ENCODE results near the gene KCNMB2.
"Not testable (repeated sequence)": the region's sequence is repeated elsewhere in the genome, so short reads cannot be mapped to it uniquely, and the experiment has no call there.

Gene KCNMB2

GRCh38 chr3:178808748-178809147 lies 272.5 kb downstream of the KCNMB2 start:
- DNase-seq (ENCODE audit: low read depth in 3 of 3), result no peak

GRCh38 chr3:178810181-178810580 lies 273.9 kb downstream of the KCNMB2 start:
- no peak for DNase-seq (ENCODE audit: low read depth in 3 of 3)

- no peak for DNase-seq (ENCODE audit: low read depth in 3 of 3)
These were observed 286.5 kb downstream of the KCNMB2 start for GRCh38 chr3:178822722-178823121.

- no peak for DNase-seq (ENCODE audit: low read depth in 3 of 3)
These were observed 286.9 kb downstream of the KCNMB2 start for GRCh38 chr3:178823150-178823549.

- DNase-seq (ENCODE audit: low read depth in 3 of 3), result no peak
These were observed 287.5 kb downstream of the KCNMB2 start for GRCh38 chr3:178823591-178824246.

- DNase-seq (ENCODE audit: low read depth in 3 of 3), result no peak
These were observed 290.3 kb downstream of the KCNMB2 start for GRCh38 chr3:178826435-178827123.

GRCh38 chr3:178827285-178827856 lies 291.1 kb downstream of the KCNMB2 start:
- DNase-seq (ENCODE audit: low read depth in 3 of 3), result no peak

- DNase-seq (ENCODE audit: low read depth in 3 of 3), result no peak
These were observed 297.5 kb downstream of the KCNMB2 start for GRCh38 chr3:178833695-178834094.

GRCh38 chr3:178835033-178835432 lies 298.8 kb downstream of the KCNMB2 start:
- DNase-seq (ENCODE audit: low read depth in 3 of 3), result no peak

- DNase-seq (ENCODE audit: low read depth in 3 of 3), result no peak
These were observed 301.3 kb downstream of the KCNMB2 start for GRCh38 chr3:178837512-178837911.

- no peak for DNase-seq (ENCODE audit: low read depth in 3 of 3)
These were observed 304.4 kb downstream of the KCNMB2 start for GRCh38 chr3:178840586-178840985.

GRCh38 chr3:178841011-178841410 lies 304.8 kb downstream of the KCNMB2 start:
- no peak for DNase-seq (ENCODE audit: low read depth in 3 of 3)

GRCh38 chr3:178844916-178845315 lies 308.7 kb downstream of the KCNMB2 start:
- no peak for DNase-seq (ENCODE audit: low read depth in 3 of 3)

- DNase-seq (ENCODE audit: low read depth in 3 of 3), result no peak
These were observed 309.3 kb downstream of the KCNMB2 start for GRCh38 chr3:178845420-178846118.

GRCh38 chr3:178847190-178847589 lies 311.0 kb downstream of the KCNMB2 start:
- DNase-seq (ENCODE audit: low read depth in 3 of 3), result no peak

GRCh38 chr3:178849199-178849910 lies 313.1 kb downstream of the KCNMB2 start:
- DNase-seq (ENCODE audit: low read depth in 3 of 3), result no peak

GRCh38 chr3:178850450-178851190 lies 314.4 kb downstream of the KCNMB2 start:
- DNase-seq (ENCODE audit: low read depth in 3 of 3), result no peak

GRCh38 chr3:178851564-178851963 lies 315.3 kb downstream of the KCNMB2 start:
- DNase-seq (ENCODE audit: low read depth in 3 of 3), result no peak

GRCh38 chr3:178856804-178857203 lies 320.6 kb downstream of the KCNMB2 start:
- no peak for DNase-seq (ENCODE audit: low read depth in 3 of 3)

- DNase-seq (ENCODE audit: low read depth in 3 of 3), result no peak
These were observed 323.1 kb downstream of the KCNMB2 start for GRCh38 chr3:178859386-178859785.

GRCh38 chr3:178859900-178860436 lies 323.7 kb downstream of the KCNMB2 start:
- DNase-seq (ENCODE audit: low read depth in 3 of 3), result not testable (repeated sequence)
